ENCODE results near the gene FOXE1.
A peak's percentile ranks its signal among the peaks of the same experiment; 100 is the strongest.

The FOXE1 gene

DNA sequence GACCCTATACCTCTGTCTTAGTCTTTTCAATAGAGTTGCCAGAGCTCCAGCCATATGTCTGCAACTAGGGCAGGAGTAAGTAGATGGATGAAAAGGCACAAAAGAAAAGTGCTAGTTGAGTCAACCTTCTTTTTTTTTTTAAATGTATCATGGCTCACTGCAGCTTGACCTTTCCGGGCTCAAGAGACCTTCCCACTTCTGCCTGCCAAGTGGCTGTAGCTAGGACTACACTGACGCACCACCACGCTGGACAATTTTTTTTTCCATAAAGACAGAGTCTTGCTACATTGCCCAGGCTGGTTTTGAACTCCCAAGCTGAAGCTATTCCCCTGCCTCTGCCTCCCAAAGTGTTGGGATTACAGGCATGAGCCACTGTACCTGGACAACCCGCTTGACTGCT is 27.3 kb downstream of the FOXE1 start:
- H3K4me3 ChIP-seq (ENCODE audit: low read length, poor library complexity, severe bottlenecking) = no peak overlapping the region
- H3K4me1 ChIP-seq (ENCODE audit: insufficient read depth, low read length, poor library complexity, severe bottlenecking) = no peaks in the 10 kb centered on the region
- no peaks in the 10 kb centered on the region for H3K36me3 ChIP-seq (ENCODE audit: insufficient read depth, low read length)
- no peaks in the 10 kb centered on the region for H3K9me2 ChIP-seq (replicated peaks; ENCODE audit: low read depth, low read length)
- no peak overlapping the region for H3K4me2 ChIP-seq (ENCODE audit: low read depth, low read length, poor library complexity, severe bottlenecking)
- TF ChIP-seq, protein P1, sequence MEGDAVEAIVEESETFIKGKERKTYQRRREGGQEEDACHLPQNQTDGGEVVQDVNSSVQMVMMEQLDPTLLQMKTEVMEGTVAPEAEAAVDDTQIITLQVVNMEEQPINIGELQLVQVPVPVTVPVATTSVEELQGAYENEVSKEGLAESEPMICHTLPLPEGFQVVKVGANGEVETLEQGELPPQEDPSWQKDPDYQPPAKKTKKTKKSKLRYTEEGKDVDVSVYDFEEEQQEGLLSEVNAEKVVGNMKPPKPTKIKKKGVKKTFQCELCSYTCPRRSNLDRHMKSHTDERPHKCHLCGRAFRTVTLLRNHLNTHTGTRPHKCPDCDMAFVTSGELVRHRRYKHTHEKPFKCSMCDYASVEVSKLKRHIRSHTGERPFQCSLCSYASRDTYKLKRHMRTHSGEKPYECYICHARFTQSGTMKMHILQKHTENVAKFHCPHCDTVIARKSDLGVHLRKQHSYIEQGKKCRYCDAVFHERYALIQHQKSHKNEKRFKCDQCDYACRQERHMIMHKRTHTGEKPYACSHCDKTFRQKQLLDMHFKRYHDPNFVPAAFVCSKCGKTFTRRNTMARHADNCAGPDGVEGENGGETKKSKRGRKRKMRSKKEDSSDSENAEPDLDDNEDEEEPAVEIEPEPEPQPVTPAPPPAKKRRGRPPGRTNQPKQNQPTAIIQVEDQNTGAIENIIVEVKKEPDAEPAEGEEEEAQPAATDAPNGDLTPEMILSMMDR (conservative IDR thresholded peaks at IDR 0.05; ENCODE audit: low read length) = no peak
- no peak for TF ChIP-seq EZH2phosphoT487 (IDR thresholded peaks at IDR 0.05; ENCODE audit: borderline replicate concordance)
- no peaks in the 10 kb centered on the region for H3F3A ChIP-seq (ENCODE audit: low read depth)
- no peaks in the 10 kb centered on the region for H3K79me2 ChIP-seq (ENCODE audit: insufficient read depth, low read length)
- H3K27me3 ChIP-seq (ENCODE audit: insufficient read depth, low read length, poor library complexity, severe bottlenecking) = no peaks in the 10 kb centered on the region
- no peak overlapping the region for H2AFZ ChIP-seq (ENCODE audit: low read length)
- no peaks in the 10 kb centered on the region for H3K9me3 ChIP-seq (ENCODE audit: insufficient read depth, low read depth, low read length)
- H4K20me1 ChIP-seq (ENCODE audit: insufficient read depth, low read length, poor library complexity, severe bottlenecking) = no peaks in the 10 kb centered on the region
- no peak overlapping the region for H3K9ac ChIP-seq (ENCODE audit: low read depth, low read length, poor library complexity, severe bottlenecking)

DNA sequence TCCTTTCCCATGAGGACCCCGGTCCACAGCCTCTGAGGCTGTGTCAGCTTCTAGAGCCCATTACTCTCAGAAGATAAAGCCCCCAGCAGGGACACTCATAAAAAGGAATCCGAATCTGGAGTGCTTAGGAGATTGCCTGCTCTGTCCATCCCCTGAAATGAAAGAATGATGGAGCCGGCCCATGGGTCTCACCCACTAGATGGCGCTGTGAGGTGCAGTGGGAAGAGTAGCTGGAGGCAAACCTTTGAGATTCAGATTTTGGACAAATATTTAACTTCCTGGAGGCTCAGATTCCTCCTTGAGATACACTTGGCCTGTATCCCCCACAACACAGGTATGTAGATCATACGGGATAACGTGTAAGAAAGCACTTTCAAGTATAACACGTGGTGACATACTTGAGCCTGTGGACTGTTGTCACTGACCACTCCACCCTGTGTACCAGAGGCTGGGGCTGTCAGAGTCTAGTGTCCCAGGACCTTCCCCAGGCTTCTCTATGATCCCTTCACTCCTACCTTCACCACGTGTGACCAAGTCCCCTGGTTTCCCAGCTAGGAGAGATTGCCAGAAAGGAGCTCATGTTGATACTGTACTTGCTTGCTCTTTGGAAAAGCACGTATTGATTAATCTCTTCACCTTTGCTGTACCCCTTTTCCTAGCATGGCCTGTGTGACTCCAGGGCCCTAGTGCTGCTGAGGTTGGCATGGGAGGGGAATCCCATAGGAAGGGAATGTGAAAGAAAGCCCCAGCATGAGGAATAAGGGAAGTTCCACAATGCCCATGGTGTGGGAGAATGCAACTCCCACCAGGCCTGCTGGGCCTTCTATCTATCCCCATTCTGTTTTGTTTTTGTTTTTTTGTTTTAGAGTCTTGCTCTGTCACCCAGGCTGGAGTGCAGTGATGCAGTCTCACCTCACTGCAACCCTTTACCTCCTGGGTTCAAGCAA is 37.2 kb downstream of the FOXE1 start:
- no peaks in the 10 kb centered on the region for H3F3A ChIP-seq (ENCODE audit: low read depth)
- H2AFZ ChIP-seq (ENCODE audit: low read length) = no peak overlapping the region
- H3K4me1 ChIP-seq (ENCODE audit: insufficient read depth, low read length, poor library complexity, severe bottlenecking) = no peaks in the 10 kb centered on the region
- no peaks in the 10 kb centered on the region for H3K9me2 ChIP-seq (replicated peaks; ENCODE audit: low read depth, low read length)
- no peak overlapping the region for H3K9ac ChIP-seq (ENCODE audit: low read depth, low read length, poor library complexity, severe bottlenecking)
- H4K20me1 ChIP-seq (ENCODE audit: insufficient read depth, low read length, poor library complexity, severe bottlenecking) = no peaks in the 10 kb centered on the region
- TF ChIP-seq EZH2phosphoT487 (IDR thresholded peaks at IDR 0.05; ENCODE audit: borderline replicate concordance) = no peak
- TF ChIP-seq, protein P1 (conservative IDR thresholded peaks at IDR 0.05; ENCODE audit: low read length) = peak; percentile 99
- H3K4me2 ChIP-seq (ENCODE audit: low read depth, low read length, poor library complexity, severe bottlenecking) = no peak overlapping the region
- no peak overlapping the region for H3K4me3 ChIP-seq (ENCODE audit: low read length, poor library complexity, severe bottlenecking)
- no peaks in the 10 kb centered on the region for H3K27me3 ChIP-seq (ENCODE audit: insufficient read depth, low read length, poor library complexity, severe bottlenecking)
- no peaks in the 10 kb centered on the region for H3K9me3 ChIP-seq (ENCODE audit: insufficient read depth, low read depth, low read length)
- H3K36me3 ChIP-seq (ENCODE audit: insufficient read depth, low read length) = no peaks in the 10 kb centered on the region
- no peaks in the 10 kb centered on the region for H3K79me2 ChIP-seq (ENCODE audit: insufficient read depth, low read length)

DNA sequence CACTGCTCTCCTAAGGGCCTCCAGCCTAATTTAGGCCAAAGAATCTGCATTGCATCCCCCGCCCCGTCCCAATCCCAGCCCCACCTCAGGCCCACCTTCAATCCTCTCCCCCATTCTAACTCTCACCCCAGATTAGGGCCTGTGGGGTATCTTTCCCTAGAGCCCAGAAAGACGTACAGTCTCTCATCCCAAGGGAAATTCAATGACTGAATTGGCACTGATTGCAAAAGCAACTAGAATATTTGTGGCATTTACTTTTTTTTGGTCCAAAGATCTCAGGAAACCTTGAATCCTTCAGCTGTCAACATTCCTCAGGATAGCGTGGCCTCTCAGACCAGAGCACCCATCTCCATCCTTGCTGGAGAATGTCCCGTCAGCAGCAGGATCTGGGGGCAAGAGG is 38.7 kb downstream of the FOXE1 start:
- H3K4me1 ChIP-seq (ENCODE audit: insufficient read depth, low read length, poor library complexity, severe bottlenecking) = no peaks in the 10 kb centered on the region
- H3K27me3 ChIP-seq (ENCODE audit: insufficient read depth, low read length, poor library complexity, severe bottlenecking) = no peaks in the 10 kb centered on the region
- H3K36me3 ChIP-seq (ENCODE audit: insufficient read depth, low read length) = no peaks in the 10 kb centered on the region
- H3K9me2 ChIP-seq (replicated peaks; ENCODE audit: low read depth, low read length) = no peaks in the 10 kb centered on the region
- no peaks in the 10 kb centered on the region for H3K79me2 ChIP-seq (ENCODE audit: insufficient read depth, low read length)
- H3F3A ChIP-seq (ENCODE audit: low read depth) = no peaks in the 10 kb centered on the region
- H3K9me3 ChIP-seq (ENCODE audit: insufficient read depth, low read depth, low read length) = no peaks in the 10 kb centered on the region
- no peak overlapping the region for H3K9ac ChIP-seq (ENCODE audit: low read depth, low read length, poor library complexity, severe bottlenecking)
- no peak overlapping the region for H3K4me2 ChIP-seq (ENCODE audit: low read depth, low read length, poor library complexity, severe bottlenecking)
- TF ChIP-seq EZH2phosphoT487 (IDR thresholded peaks at IDR 0.05; ENCODE audit: borderline replicate concordance) = no peak
- TF ChIP-seq, protein P1 (conservative IDR thresholded peaks at IDR 0.05; ENCODE audit: low read length) = no peak
- no peak overlapping the region for H3K4me3 ChIP-seq (ENCODE audit: low read length, poor library complexity, severe bottlenecking)
- H2AFZ ChIP-seq (ENCODE audit: low read length) = no peak overlapping the region
- no peaks in the 10 kb centered on the region for H4K20me1 ChIP-seq (ENCODE audit: insufficient read depth, low read length, poor library complexity, severe bottlenecking)
